Sigmoid colon (tissue), 4 donors: ENCODE data around the gene NTM.

Experiments used
- CTCF ChIP-seq, 4 experiments: fragments of 450-650 bp in 3 of 4; fragments of 200-600 bp in 1 of 4; IDR thresholded peaks; one replicate each; pipeline ENCODE4 v1.5.1; 2016 to 2019; ENCODE audit warnings: antibody characterized with exemption in 4 of 4, mild to moderate bottlenecking in 3 of 4, moderate library complexity in 2 of 4
- EP300 ChIP-seq, 4 donors: sonication (generic); formaldehyde crosslinking; IDR thresholded peaks; one replicate each; pipeline ENCODE4 v1.6.1; 2017; ENCODE audit warnings: antibody characterized with exemption in 4 of 4

GRCh38 chr11:131802440-131803115 lies 432.2 kb downstream of the NTM start:
- no peak for TF ChIP-seq CTCF (IDR thresholded peaks at IDR 0.05)
- no peak for TF ChIP-seq EP300 (IDR thresholded peaks at IDR 0.05)
